ENCODE data around the gene GPR157.

The GPR157 gene

DNA sequence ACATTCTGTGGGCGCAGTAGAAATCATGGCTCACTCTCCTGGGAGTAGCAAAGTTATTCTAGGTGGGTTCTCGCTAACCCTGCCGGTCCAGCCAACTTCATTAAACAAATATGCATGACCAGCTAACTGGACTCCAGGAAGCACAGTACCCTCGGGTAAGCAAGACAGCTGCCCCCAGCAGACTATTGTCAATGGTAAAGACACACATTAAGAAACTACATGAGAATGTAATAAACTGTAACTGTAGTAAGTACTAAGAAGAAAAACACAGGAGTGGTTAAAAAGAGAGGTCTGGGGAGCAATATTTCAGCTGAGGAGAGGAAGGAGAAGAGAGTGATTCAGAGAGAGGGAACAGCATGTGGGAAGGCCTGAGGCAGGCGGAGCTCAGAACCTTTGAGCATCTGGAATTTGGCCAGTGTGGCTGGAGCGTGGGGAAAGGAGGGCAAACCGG is 66.9 kb downstream of the GPR157 start:
- DNase-seq (ENCODE audit: low read depth), result no peak

DNA sequence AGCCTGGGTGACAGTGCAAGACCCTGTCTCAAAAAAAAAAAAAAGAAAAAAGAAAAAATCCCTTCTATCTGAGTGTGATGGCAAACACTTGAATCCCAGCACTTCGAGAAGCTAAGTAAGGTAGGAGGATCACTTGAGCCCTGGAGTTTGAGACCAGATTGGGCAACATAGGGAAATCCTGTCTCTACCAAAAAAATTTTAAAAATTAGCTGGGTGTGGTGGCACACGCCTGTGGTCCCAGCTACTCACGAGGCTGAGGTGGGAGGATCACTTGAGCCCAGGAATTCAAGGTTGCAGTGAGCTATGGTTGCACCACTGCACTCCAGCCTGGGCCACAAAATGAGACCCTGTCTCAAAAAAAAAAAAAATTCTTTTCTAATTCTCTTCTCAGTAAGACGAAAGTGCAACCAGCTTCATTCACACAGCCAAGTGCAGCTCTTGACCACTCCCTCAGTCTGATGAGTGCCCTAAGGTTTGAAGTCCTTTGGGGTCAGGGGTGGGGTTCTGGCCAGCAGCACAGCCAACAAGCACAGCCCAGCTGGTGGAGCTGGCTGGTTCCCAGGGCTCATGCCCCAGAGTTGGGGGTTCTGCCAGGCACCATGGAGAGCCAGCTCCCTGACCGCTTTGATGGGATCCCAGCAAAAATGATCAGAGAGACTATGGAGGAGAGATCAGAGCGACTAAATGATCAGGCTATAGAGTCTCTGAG is 67.5 kb downstream of the GPR157 start:
- no peak for DNase-seq (ENCODE audit: low read depth)

DNA sequence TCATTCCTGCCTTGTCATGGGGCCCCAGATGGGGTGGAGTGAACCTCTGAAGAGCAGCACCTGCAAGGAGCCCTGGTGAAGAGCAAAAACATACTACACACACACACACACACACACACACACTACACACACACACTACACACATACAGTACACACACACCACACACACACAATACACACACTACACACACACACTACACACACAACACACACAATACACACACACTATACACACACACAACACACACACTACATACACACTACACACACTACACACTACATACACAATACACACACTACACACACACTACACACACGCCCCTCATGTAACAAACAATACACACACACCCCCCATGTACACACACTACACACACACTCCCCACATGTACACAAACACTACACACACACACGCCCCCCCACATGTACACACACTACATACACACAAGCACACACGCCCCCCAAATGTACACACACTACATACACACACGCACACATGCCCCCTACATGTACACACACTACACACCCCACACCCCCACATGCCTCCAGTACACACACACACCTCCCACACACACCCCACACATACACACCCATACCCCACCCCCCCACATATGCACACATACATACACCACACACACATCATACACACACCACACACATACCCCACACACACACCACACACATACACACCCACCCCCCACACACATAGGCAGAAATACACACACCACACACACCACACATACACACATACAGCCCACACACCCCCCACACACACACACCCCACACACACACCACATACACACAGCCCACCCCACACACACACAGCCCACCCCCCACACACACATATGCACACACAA is 68.8 kb downstream of the GPR157 start:
- DNase-seq (ENCODE audit: low read depth), result no peak

DNA sequence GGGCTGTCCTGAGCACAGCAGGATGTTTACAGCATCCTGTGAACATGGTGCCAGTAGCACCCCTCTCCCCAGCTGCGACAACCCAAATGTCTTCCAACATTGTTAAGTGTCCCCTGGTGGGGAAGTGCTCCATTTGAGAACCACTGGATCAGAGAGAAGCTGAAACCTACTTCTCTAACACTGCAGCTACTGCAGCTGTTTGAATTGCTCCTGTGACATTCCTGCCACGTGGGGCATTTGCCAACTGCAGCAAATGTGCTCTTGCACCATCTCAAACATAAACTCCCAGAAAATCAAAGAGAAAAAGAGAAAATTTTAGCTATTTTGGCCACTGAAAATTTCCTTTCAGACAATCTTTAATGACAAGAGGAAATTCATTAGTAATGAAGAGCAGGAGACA is 70.4 kb downstream of the GPR157 start:
- no peak for DNase-seq (ENCODE audit: low read depth)

DNA sequence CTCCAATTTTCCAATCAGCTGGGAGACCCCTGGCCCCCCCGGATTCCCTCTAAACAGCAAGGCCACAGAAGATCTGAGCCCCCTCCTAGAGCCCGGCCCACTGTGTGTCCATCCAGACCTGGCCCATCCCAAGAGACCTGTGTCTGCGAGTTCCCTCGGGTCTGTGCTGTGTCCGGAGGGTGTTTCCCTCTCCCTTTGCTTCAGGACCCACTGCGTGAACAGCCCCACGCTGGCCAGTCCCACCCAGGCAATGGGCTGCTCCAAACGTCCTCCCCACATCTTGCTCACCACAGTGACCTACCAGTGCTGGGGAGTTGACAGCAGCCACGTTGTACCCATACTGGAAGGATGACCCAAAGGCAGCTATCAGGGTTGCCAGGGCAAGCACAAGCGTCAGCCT is 71.1 kb downstream of the GPR157 start:
- DNase-seq (ENCODE audit: low read depth), result no peak

DNA sequence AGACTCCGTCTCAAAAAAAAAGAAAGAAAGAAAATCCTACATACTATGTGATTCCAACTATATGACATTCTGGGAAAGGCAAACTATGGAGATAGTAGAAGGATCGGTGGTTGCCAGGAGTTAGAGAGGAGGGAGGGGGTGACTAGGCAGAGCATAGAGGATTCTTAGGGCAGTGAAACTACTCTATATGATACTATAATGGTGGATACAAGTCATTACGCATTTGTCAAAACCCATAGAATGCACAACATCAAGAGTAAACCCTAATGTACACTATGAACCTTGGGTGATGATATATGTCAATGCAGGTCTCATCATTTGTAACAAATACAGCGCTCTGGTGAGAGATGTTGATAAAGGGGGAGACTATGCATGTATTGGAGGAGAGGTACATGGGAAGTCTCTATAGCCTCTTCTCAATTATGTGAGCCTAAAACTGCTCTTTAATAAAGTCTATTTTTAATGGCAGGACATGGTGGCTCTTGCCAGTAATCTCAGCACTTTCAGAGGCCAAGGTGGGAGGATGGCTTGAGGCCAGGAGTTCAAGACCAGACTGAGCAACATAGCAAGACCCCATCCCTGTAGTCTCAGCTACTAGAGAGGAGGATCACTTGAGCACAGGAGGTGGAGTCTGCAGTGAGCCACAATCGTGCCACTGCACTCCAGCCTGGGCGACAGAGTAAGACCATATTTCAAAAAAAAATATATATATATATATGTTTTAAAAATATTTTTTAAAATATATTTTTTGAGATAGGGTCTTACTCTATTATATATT is 76.4 kb downstream of the GPR157 start:
- DNase-seq (ENCODE audit: low read depth), result no peak

DNA sequence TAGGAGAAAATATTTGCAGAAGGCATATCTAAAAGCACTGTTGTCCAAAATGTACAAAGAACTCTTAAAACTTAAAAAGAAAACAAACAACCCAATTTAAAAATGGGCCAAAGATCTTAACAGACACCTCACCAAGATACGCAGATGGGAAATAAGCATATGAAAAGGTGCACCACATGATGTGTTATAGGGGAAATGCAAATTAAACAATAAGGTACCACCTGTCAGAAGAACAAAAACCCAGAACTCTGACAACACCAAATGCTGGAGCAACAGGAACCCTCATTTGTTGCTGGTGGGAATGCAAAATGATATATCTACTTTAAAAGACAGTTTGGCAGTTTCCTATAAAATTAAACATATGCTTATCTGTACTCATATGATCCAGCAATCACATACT is 77.5 kb downstream of the GPR157 start:
- no peak for DNase-seq (ENCODE audit: low read depth)

- no peak for DNase-seq (ENCODE audit: low read depth)
Measured at GRCh38 chr1:9050803-9051202, 78.1 kb downstream of the GPR157 start.

All from activated T-helper 1 cell treated with Interleukin-2 at 50 U/mL for 16 hours (primary cell).